Measurements from ENCODE around the gene SCUBE1.
"Not testable (repeated sequence)": the region's sequence is repeated elsewhere in the genome, so short reads cannot be mapped to it uniquely, and the experiment has no call there.

The SCUBE1 gene

GRCh38 chr22:43356881-43357280 is 13.7 kb upstream of the SCUBE1 start:
- no peak for DNase-seq

GRCh38 chr22:43355688-43356087 is 12.5 kb upstream of the SCUBE1 start:
- DNase-seq: not testable (repeated sequence)

- no peak for DNase-seq
Observed at GRCh38 chr22:43351966-43352345, 8.8 kb upstream of the SCUBE1 start.

GRCh38 chr22:43349636-43350035 is 6.5 kb upstream of the SCUBE1 start:
- no peak for DNase-seq

GRCh38 chr22:43346521-43346929 is 3.4 kb upstream of the SCUBE1 start:
- DNase-seq: peak; percentile 23 to 54 (median 42)

GRCh38 chr22:43345761-43346301 is 2.7 kb upstream of the SCUBE1 start:
- no peak for DNase-seq

GRCh38 chr22:43345356-43345755 is 2.2 kb upstream of the SCUBE1 start:
- no peak for DNase-seq

- DNase-seq: no peak
Observed at GRCh38 chr22:43344520-43344787, 1.3 kb upstream of the SCUBE1 start.

- DNase-seq: no peak
Observed at GRCh38 chr22:43343670-43344519, 723 bp upstream of the SCUBE1 start.

GRCh38 chr22:43342347-43343261 is 568 bp downstream of the SCUBE1 start:
- DNase-seq: no peak

- DNase-seq: no peak
Observed at GRCh38 chr22:43341565-43341964, 1.6 kb downstream of the SCUBE1 start.

- no peak for DNase-seq
Observed at GRCh38 chr22:43338766-43339345, 4.3 kb downstream of the SCUBE1 start.

- DNase-seq: no peak
Observed at GRCh38 chr22:43337946-43338345, 5.2 kb downstream of the SCUBE1 start.

GRCh38 chr22:43337385-43337784 is 5.8 kb downstream of the SCUBE1 start:
- no peak for DNase-seq

GRCh38 chr22:43334378-43334777 is 8.8 kb downstream of the SCUBE1 start:
- DNase-seq: no peak

- DNase-seq: no peak
Observed at GRCh38 chr22:43333978-43334377, 9.2 kb downstream of the SCUBE1 start.

- no peak for DNase-seq
Observed at GRCh38 chr22:43333156-43333555, 10.0 kb downstream of the SCUBE1 start.

- no peak for DNase-seq
Observed at GRCh38 chr22:43331698-43332097, 11.5 kb downstream of the SCUBE1 start.

- peak in 1 of 3 experiments; percentile 9 for DNase-seq
Observed at GRCh38 chr22:43331069-43331451, 12.1 kb downstream of the SCUBE1 start.

GRCh38 chr22:43330178-43331068 is 12.7 kb downstream of the SCUBE1 start:
- no peak for DNase-seq

- no peak for DNase-seq
Observed at GRCh38 chr22:43329061-43329460, 14.1 kb downstream of the SCUBE1 start.

- DNase-seq: no peak
Observed at GRCh38 chr22:43327157-43327438, 16.1 kb downstream of the SCUBE1 start.
